NCI-H2196 treated with DMSO at 0.1 percent for 48 hours (cell line): Measurements from ENCODE around the gene OR4C45.
"Not testable (repeated sequence)": the region's sequence is repeated elsewhere in the genome, so short reads cannot be mapped to it uniquely, and the experiment has no call there.

Source experiments
- DNase-seq: peaks from one replicate; lab custom pipeline; 2025; ENCODE audit not compliant: unreplicated experiment; lab: John Stamatoyannopoulos, UW

OR4C45 gene

GRCh38 chr11:50032574-50032973 is at the start of gene OR4C45:
Gene OR4C45 (plus strand): TSS chr11:50032874.
- no peak for DNase-seq

DNA sequence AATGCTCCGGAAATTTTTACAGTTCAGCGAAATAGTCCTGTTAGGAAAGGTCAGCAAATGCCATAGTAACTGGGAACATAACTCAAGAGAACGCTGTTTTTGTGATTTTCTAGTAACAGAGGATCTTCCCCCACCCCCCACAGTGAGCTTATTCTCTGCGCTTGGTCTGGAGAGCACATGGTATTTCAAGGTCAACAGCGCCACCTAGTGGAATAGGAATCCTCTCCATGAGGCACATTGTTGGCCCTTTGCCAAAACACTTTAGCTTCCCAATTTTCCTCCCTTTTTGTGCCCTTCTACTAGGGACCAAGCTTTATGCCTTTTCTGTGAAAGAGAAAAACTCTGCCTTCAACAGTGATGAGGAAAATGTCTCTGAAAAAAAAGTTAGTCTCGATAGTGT is 37.1 kb upstream of the OR4C45 start:
- DNase-seq, result peak; percentile 16

DNA sequence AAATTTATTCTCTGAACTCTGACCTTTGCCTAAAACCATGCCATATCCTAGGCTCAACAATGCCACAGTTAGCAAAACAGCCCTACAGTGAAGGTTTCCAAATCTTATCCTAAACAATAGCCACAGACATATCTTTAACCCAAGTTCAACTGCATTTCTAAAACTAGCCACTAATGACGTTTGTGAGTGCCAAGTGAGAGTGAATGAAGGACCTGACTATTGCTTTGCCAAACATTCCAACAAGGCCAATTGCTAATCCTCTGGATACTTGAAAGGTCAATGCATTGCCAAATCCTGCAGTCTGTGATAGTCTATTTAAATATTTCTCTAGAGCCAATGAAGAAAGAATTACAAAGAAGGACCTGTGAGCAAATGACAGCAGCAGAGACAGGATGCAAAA is 2.5 kb upstream of the OR4C45 start:
- DNase-seq, result no peak

DNA sequence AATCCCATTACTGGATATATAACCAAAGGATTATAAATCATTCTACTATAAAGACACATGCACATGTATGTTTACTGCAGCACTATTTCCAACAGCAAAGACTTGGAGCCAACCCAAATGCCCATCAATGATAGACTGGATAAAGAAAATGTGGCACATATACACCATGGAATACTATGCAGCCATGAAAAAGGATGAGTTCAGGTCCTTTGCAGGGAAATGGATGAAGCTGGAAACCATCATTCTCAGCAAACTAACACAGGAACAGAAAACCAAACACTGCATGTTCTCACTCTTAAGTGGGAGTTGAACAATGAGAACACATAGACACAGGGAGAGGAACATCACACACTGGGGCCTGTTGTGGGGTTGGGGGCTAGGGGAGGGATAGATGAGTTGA is 3.6 kb downstream of the OR4C45 start:
- not testable (repeated sequence) for DNase-seq

- DNase-seq, result no peak
These were observed 4.6 kb downstream of the OR4C45 start for GRCh38 chr11:50037251-50037650.

DNA sequence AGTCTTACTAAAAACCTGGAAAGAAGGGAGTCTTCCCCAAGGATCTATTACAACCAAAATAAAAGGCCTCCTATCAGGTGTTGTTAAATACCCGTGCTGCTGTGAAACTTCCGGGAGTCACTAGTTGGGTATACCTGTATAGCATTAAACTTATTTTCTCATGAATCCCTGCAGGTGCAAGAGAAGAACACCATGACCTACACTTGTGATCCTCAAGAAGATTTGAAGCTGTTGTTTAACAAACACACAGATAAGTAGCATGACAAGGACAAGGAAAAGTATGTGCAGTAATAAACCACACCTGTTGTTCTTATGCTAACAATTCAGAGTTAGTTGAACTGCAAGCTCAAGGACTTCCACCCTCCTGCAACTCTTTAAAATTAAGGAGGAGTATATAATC is 12.0 kb downstream of the OR4C45 start:
- no peak for DNase-seq

DNA sequence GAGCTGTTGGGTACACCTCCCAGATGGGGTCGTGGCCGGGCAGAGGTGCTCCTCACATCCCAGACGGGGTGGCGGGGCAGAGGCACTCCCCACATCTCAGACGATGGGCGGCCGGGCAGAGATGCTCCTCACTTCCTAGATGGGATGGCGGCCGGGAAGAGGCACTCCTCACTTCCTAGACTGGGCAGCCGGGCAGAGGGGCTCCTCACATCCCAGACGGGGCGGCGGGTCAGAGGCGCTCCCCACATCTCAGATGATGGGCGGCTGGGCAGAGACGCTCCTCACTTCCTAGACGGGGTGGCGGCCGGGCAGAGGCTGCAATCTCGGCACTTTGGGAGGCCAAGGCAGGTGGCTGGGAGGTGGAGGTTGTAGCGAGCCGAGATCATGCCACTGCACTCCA is 30.4 kb downstream of the OR4C45 start:
- DNase-seq, result not testable (repeated sequence)

DNA sequence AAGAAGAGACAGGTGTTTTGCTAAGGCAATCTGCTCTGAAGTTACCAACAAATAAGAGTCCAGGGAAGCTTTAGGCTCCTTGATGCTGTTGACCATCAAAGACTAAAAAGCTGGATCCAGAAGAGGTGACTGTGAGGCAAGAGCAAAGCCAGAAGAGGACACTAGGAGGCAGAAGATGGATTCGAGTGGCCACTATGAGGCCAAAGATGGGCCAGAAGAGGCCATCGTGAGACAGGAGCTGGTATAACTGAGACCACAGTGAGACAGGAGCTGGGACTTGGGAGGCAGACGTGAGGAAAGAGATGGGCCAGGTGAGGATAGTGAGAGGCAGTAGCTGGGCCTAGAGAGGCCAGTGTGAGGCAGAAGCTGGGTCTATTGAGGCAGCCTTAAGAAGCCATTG is 37.7 kb downstream of the OR4C45 start:
- DNase-seq, result no peak

- DNase-seq, result no peak
These were observed 39.0 kb downstream of the OR4C45 start for GRCh38 chr11:50071584-50072225.

DNA sequence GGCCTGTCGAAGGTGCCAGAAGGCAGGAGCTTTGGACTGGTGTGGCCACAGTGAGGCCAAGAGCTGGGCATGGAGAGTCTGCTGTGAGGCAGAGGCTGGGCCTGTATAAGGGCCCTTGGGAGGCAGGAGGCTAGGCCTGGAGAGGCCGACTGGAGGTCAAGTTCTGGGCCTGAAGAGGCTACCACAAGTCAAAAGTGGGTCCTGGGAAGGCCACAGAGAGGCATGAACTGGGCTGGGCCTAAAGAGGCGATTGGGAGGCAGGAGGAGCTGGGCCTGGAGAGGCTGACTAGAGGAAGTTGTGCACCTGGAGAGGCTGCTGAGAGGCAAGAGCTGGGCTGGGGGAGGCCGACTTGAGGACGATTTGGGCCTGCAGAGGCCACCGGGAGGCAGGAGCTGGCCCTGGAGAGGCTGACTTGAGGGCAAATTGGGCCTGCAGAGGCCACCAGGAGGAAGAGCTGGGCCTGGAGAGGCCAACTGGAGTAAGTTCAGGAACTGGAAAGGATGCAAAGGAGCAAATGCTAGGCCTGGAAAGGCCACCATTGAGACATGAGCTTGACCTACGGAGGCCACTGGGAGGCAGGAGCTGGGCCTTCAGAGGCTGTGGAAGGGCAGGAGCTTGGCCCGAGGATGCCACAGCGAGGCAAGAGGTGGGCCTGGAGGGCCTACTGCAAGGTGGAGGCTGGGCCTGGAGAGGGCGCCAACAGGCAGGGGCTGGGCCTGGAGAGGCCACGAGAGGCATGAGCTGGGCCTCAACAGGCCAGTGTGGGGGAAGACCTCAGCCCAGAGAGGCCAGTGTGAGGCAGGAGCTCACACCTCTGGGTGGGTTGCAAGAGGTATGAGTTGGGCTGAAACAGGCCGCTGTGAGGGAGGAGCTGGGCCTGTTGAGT is 39.8 kb downstream of the OR4C45 start:
- DNase-seq, result no peak

DNA sequence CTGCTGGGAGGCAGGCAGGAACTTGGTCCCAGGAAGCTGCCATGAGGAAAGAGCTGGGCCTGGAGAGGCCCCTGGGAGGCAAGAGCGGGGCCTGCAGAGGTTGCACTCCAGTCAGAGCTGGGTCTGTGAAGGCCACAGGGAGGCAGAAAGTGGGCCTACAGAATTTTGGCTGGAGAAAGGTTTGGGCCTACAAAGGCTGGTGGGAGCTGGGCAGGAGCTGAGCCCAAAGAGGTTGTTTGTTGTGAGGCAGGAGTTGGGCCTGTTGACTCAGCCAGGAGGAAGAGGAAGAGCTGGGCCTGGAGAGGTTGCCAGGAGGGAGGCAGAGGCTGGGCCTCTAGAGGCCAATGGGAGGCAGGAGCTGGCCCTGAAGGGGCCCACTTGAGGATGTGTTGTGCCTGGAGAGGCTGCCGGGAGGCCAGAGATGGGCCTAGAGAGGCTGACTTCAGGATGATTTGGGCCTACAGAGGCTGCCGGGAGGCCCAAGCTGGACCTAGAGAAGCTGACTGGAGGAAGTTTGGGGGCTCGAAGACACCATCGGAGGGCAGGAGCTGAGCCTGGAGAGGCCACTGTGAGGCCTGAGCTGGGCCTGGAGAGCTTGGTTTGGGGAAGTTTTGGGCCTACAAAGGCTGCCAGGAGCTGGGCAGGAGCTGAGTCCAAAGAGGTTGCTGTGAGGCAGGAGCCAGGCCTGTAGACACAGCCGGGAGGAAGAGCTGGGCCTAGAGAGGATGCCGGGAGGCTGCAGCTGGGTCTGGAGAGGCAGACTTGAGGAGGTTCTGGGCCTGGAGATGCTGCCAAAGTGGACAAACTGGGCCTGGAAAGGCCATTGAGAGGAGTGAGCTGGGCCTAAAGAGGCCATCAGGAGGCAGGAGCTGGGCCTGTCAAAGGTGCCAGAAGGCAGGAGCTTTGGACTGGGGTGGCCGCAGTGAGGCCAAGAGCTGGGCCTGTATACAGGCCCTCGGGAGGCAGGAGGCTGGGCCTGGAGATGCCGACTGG is 40.7 kb downstream of the OR4C45 start:
- no peak for DNase-seq

DNA sequence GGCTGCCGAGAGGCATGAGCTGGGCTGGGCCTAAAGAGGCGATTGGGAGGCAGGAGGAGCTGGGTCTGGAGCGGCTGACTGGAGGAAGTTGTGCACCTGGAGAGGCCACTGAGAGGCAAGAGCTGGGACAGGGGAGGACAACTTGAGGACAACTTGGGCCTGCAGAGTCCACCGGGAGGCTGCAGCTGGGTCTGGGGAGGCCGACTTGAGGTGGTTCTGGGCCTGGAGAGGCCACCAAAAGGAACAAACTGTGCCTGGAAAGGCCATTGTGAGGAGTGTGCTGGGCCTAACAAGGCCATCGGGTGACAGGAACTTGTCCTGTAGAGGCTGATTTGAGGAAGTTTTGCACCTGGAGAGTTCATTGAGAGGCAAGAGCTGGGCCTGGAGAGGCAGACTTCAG is 41.5 kb downstream of the OR4C45 start:
- DNase-seq, result no peak

GRCh38 chr11:50075856-50076255 is 43.2 kb downstream of the OR4C45 start:
- DNase-seq, result no peak

- no peak for DNase-seq
These were observed 44.9 kb downstream of the OR4C45 start for GRCh38 chr11:50077526-50077925.

GRCh38 chr11:50078001-50078400 is 45.3 kb downstream of the OR4C45 start:
- no peak for DNase-seq

- DNase-seq, result not testable (repeated sequence)
These were observed 46.3 kb downstream of the OR4C45 start for GRCh38 chr11:50078946-50079345.

DNA sequence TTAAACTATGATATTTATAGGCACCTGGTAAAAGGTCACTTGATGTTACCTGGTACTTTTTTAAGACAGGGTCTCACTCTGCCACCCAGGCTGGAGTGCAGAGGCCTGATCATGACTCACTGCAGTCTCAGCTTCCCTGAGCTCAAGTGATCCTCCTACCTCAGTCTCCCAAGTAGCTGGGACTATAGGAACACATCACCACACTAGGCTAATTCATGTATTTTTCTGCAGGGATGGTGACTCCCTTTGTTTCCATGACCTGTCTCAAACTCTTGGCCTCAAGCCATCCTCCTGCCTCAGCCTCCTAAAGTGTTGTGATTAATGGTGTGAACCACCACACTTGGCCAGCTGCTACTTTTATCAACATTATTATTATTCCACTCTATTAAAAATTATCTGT is 47.6 kb downstream of the OR4C45 start:
- no peak for DNase-seq
